ENCODE data around the gene CEP55.

- TF ChIP-seq, protein P1, sequence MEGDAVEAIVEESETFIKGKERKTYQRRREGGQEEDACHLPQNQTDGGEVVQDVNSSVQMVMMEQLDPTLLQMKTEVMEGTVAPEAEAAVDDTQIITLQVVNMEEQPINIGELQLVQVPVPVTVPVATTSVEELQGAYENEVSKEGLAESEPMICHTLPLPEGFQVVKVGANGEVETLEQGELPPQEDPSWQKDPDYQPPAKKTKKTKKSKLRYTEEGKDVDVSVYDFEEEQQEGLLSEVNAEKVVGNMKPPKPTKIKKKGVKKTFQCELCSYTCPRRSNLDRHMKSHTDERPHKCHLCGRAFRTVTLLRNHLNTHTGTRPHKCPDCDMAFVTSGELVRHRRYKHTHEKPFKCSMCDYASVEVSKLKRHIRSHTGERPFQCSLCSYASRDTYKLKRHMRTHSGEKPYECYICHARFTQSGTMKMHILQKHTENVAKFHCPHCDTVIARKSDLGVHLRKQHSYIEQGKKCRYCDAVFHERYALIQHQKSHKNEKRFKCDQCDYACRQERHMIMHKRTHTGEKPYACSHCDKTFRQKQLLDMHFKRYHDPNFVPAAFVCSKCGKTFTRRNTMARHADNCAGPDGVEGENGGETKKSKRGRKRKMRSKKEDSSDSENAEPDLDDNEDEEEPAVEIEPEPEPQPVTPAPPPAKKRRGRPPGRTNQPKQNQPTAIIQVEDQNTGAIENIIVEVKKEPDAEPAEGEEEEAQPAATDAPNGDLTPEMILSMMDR (conservative IDR thresholded peaks at IDR 0.05 in 1 of 2, IDR thresholded peaks at IDR 0.05 in 1 of 2; ENCODE audit: low read depth in 1 of 2, low read length in 2 of 2): no peak
- no peak for TF ChIP-seq EZH2 (IDR thresholded peaks at IDR 0.05; ENCODE audit: low read length, missing control alignments)
These were observed 624 bp upstream of the CEP55 start for GRCh38 chr10:93495654-93496321.
